Calu3 (cell line): ENCODE data around the gene UBN2. TPM values are rescaled to one million over a fixed set of nuclear protein-coding genes. Genes with fewer than 3 reads are reported as not detected.

Experiments
- BruUV-seq: library from RNA; stranded (reverse); fragments of 400-500 nt; replicated peaks from 2 replicates; lab custom pipeline; 2021; lab: Mats Ljungman, UMichigan
- CTCF ChIA-PET: fragments of 300-600 bp; sonication (Branson Sonifier 250); formaldehyde crosslinking; loops from one replicate; lab custom pipeline; 2022; ENCODE audit warnings: antibody characterized with exemption; lab: Charles Lee
- DNase-seq: peaks from one replicate; pipeline ENCODE4 v3.0.0; 2022
- H3K27ac Mint-ChIP-seq: one replicate; pipeline ENCODE4 v1.8.0; 2022; ENCODE audit warnings: mixed read lengths; ENCODE audit not compliant: unreplicated experiment
- H3K27me3 Mint-ChIP-seq: one replicate; pipeline ENCODE4 v1.8.0; 2022; ENCODE audit warnings: mixed read lengths; ENCODE audit not compliant: unreplicated experiment
- H3K36me3 Mint-ChIP-seq: one replicate; pipeline ENCODE4 v1.8.0; 2022; ENCODE audit warnings: mild to moderate bottlenecking, moderate library complexity, mixed read lengths; ENCODE audit not compliant: insufficient read depth, unreplicated experiment
- H3K4me1 Mint-ChIP-seq: one replicate; pipeline ENCODE4 v1.8.0; 2022; ENCODE audit warnings: mild to moderate bottlenecking, low read depth, mixed read lengths; ENCODE audit not compliant: unreplicated experiment
- H3K4me3 Mint-ChIP-seq: one replicate; pipeline ENCODE4 v1.8.0; 2022; ENCODE audit warnings: mild to moderate bottlenecking, low read depth, moderate library complexity, mixed read lengths; ENCODE audit not compliant: unreplicated experiment
- H3K9me3 Mint-ChIP-seq: one replicate; pipeline ENCODE4 v1.8.0; 2022; ENCODE audit warnings: low read depth, mixed read lengths; ENCODE audit not compliant: unreplicated experiment
- intact Hi-C: fragments of 100-400 bp; cut with micrococcal nuclease; formaldehyde crosslinking; loops from one replicate; pipeline ENCODE4 v1.10.0; 2022; ENCODE audit not compliant: unreplicated experiment
- total RNA-seq: library from RNA; stranded (reverse); gene quantifications from 2 replicates; pipeline ENCODE4 v1.2.3, GENCODE V29; 2022
- TF ChIP-seq, protein P1 (sequence below): fragments of 200-600 bp; IDR thresholded peaks from one replicate; pipeline ENCODE4 v1.8.0; 2022; ENCODE audit warnings: antibody characterized with exemption; ENCODE audit not compliant: unreplicated experiment

UBN2 gene
- total RNA-seq, 1 experiment from 2014 or later = 19.2 TPM

DNA sequence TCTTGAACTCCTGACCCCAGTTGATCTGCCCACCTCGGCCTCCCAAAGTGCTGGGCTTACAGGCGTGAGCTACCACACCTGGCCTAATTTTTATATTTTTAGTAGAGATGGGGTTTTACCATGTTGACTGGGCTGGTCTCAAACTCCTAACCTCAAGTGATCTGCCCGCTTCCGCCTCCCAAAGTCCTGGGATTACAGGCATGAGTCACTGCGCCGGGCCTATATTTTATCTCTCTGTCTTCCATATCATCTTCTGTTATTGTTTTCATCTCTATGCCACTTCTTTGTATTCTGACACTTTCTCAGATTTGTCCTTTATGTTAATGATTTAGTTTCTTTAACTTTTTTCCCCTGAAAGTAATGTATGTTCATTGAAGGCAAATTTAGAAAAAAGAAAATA, 55.1 kb downstream of the UBN2 start:
- CTCF ChIA-PET = no interaction called here
- Mint-ChIP-seq H3K27me3 (no peaks in the 10 kb centered on the region), H3K4me1 (no peaks in the 10 kb centered on the region), H3K36me3 (peaks cover 5% of the 10 kb centered on the region), H3K4me3 (no peak overlapping the region), H3K9me3 (no peaks in the 10 kb centered on the region), H3K27ac (no peak overlapping the region)
- no peak for DNase-seq
- intact Hi-C loops = no loop called here
- no TSS peak for BruUV-seq
- TF ChIP-seq, protein P1, sequence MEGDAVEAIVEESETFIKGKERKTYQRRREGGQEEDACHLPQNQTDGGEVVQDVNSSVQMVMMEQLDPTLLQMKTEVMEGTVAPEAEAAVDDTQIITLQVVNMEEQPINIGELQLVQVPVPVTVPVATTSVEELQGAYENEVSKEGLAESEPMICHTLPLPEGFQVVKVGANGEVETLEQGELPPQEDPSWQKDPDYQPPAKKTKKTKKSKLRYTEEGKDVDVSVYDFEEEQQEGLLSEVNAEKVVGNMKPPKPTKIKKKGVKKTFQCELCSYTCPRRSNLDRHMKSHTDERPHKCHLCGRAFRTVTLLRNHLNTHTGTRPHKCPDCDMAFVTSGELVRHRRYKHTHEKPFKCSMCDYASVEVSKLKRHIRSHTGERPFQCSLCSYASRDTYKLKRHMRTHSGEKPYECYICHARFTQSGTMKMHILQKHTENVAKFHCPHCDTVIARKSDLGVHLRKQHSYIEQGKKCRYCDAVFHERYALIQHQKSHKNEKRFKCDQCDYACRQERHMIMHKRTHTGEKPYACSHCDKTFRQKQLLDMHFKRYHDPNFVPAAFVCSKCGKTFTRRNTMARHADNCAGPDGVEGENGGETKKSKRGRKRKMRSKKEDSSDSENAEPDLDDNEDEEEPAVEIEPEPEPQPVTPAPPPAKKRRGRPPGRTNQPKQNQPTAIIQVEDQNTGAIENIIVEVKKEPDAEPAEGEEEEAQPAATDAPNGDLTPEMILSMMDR = no peak

- Mint-ChIP-seq H3K36me3 (peaks cover 11% of the 10 kb centered on the region), H3K27me3 (no peaks in the 10 kb centered on the region), H3K9me3 (no peaks in the 10 kb centered on the region), H3K4me3 (no peak overlapping the region), H3K27ac (no peak overlapping the region), H3K4me1 (peaks cover 14% of the 10 kb centered on the region)
- TF ChIP-seq, protein P1 = no peak
- CTCF ChIA-PET = no interaction called here
- intact Hi-C loops = no loop called here
- DNase-seq = no peak
- BruUV-seq = no TSS peak
Observed at GRCh38 chr7:139292821-139293220, 61.8 kb downstream of the UBN2 start.

GRCh38 chr7:139293534-139293933, 62.5 kb downstream of the UBN2 start:
- no TSS peak for BruUV-seq

GRCh38 chr7:139294241-139294640, 63.2 kb downstream of the UBN2 start:
- CTCF ChIA-PET = interaction anchor here (0.5 kb wide), 1 partner anchor 429 kb away, joined by 3 read pairs; no protein-coding TSS in a partner anchor
- Mint-ChIP-seq H3K36me3 (peaks cover 11% of the 10 kb centered on the region), H3K9me3 (no peaks in the 10 kb centered on the region), H3K4me1 (peaks cover 20% of the 10 kb centered on the region), H3K27ac (no peak overlapping the region), H3K27me3 (no peaks in the 10 kb centered on the region), H3K4me3 (no peak overlapping the region)
- intact Hi-C loops = no loop called here
- no TSS peak for BruUV-seq
- no peak for DNase-seq
- TF ChIP-seq, protein P1 = no peak

More at GRCh38 chr7:139293534-139293933, 62.5 kb downstream of the UBN2 start:
- Mint-ChIP-seq H3K4me3 (no peak overlapping the region), H3K4me1 (peaks cover 20% of the 10 kb centered on the region), H3K9me3 (no peaks in the 10 kb centered on the region), H3K36me3 (peaks cover 11% of the 10 kb centered on the region), H3K27ac (no peak overlapping the region), H3K27me3 (no peaks in the 10 kb centered on the region)
- TF ChIP-seq, protein P1 = no peak
- intact Hi-C loops = no loop called here
- no peak for DNase-seq
- CTCF ChIA-PET = no interaction called here
